H9 (cell line): ENCODE results near the gene GOLGA1. TPM values are rescaled to one million over a fixed set of nuclear protein-coding genes. Genes with fewer than 3 reads are reported as not detected.

Experiments
- DNase-seq: peaks from one replicate; pipeline ENCODE4 v3.0.0-alpha.2; 2017
- H2AFZ ChIP-seq: one replicate; pipeline ENCODE4 v1.6.1; 2013; ENCODE audit warnings: mild to moderate bottlenecking, low read length, control low read depth, moderate library complexity
- H2AK5ac ChIP-seq: 2 replicates; pipeline ENCODE4 v1.6.1; 2013; ENCODE audit warnings: low read length, control low read depth, mixed read lengths; ENCODE audit not compliant: insufficient read length
- H2BK120ac ChIP-seq: one replicate; pipeline ENCODE4 v1.6.1; 2013; ENCODE audit warnings: low read depth, mild to moderate bottlenecking, low read length, control low read depth, inconsistent platforms; ENCODE audit not compliant: poor library complexity, severe bottlenecking
- H2BK12ac ChIP-seq: 2 replicates; pipeline ENCODE4 v1.6.1; 2013; ENCODE audit warnings: low read length, control low read depth, mixed read lengths, low read depth; ENCODE audit not compliant: insufficient read length
- H2BK15ac ChIP-seq: 2 replicates; pipeline ENCODE4 v1.6.1; 2013; ENCODE audit warnings: low read depth, low read length, control low read depth
- H2BK20ac ChIP-seq: one replicate; pipeline ENCODE4 v1.6.1; 2013; ENCODE audit warnings: low read depth, mild to moderate bottlenecking, low read length, control low read depth, inconsistent platforms; ENCODE audit not compliant: poor library complexity, severe bottlenecking
- H2BK5ac ChIP-seq: 2 replicates; pipeline ENCODE4 v1.6.1; 2013; ENCODE audit warnings: low read length, control low read depth, mixed read lengths; ENCODE audit not compliant: insufficient read length
- H3K14ac ChIP-seq: 2 replicates; pipeline ENCODE4 v1.6.1; 2013; ENCODE audit warnings: low read length, control low read depth; ENCODE audit not compliant: insufficient read depth
- H3K18ac ChIP-seq: 2 replicates; pipeline ENCODE4 v1.6.1; 2013; ENCODE audit warnings: low read depth, mild to moderate bottlenecking, mixed read lengths, low read length, control low read depth; ENCODE audit not compliant: insufficient read length
- H3K23ac ChIP-seq: 2 replicates; pipeline ENCODE4 v1.6.1; 2013; ENCODE audit warnings: low read length, control low read depth, mixed read lengths, low read depth; ENCODE audit not compliant: insufficient read length
- H3K23me2 ChIP-seq: 2 replicates; pipeline ENCODE4 v1.6.1; 2013; ENCODE audit warnings: low read depth, mild to moderate bottlenecking, mixed read lengths, low read length, control low read depth; ENCODE audit not compliant: insufficient read length, poor library complexity, severe bottlenecking
- H3K27ac ChIP-seq: 2 replicates; pipeline ENCODE4 v1.5.1; 2013; ENCODE audit warnings: low read length, control low read depth, mixed read lengths, low read depth; ENCODE audit not compliant: insufficient read length
- H3K27me3 ChIP-seq: 2 replicates; pipeline ENCODE4 v1.6.1; 2013; ENCODE audit warnings: low read length, control low read depth, inconsistent platforms; ENCODE audit not compliant: insufficient read depth
- H3K4ac ChIP-seq: 2 replicates; pipeline ENCODE4 v1.6.1; 2013; ENCODE audit warnings: low read depth, mild to moderate bottlenecking, control low read depth, inconsistent platforms, low read length, moderate library complexity
- H3K4me1 ChIP-seq: 2 replicates; pipeline ENCODE4 v1.6.1; 2013; ENCODE audit warnings: low read length, control low read depth, inconsistent platforms; ENCODE audit not compliant: insufficient read depth
- H3K4me2 ChIP-seq: 2 replicates; pipeline ENCODE4 v1.6.1; 2013; ENCODE audit warnings: low read length, control low read depth, mixed read lengths; ENCODE audit not compliant: insufficient read length, insufficient read depth
- H3K56ac ChIP-seq: 2 replicates; pipeline ENCODE4 v1.6.1; 2013; ENCODE audit warnings: low read depth, mild to moderate bottlenecking, mixed read lengths, low read length, control low read depth; ENCODE audit not compliant: insufficient read length
- H3K79me1 ChIP-seq: 2 replicates; pipeline ENCODE4 v1.6.1; 2013; ENCODE audit warnings: low read depth, mild to moderate bottlenecking, moderate library complexity, low read length, control low read depth, inconsistent platforms; ENCODE audit not compliant: insufficient read depth, poor library complexity, severe bottlenecking
- H3K79me2 ChIP-seq: 2 replicates; pipeline ENCODE4 v1.6.1; 2013; ENCODE audit warnings: low read length, control low read depth, inconsistent platforms; ENCODE audit not compliant: insufficient read depth
- H3K9ac ChIP-seq: 2 replicates; pipeline ENCODE4 v1.6.1; 2013; ENCODE audit warnings: low read length, control low read depth, mixed read lengths; ENCODE audit not compliant: insufficient read length; ENCODE audit errors: extremely low read depth
- H3K9me3 ChIP-seq: one replicate; pipeline ENCODE4 v1.6.1; 2013; ENCODE audit warnings: low read depth, low read length, inconsistent platforms; ENCODE audit not compliant: control insufficient read depth
- H3T11ph ChIP-seq: one replicate; pipeline ENCODE4 v1.6.1; 2013; ENCODE audit warnings: mild to moderate bottlenecking, low read length, control low read depth, inconsistent platforms
- H4K20me1 ChIP-seq: one replicate; pipeline ENCODE4 v1.6.1; 2013; ENCODE audit not compliant: control insufficient read depth, insufficient read length, insufficient read depth
- H4K5ac ChIP-seq: 2 replicates; pipeline ENCODE4 v1.6.1; 2013; ENCODE audit warnings: low read depth, mild to moderate bottlenecking, mixed read lengths, low read length, control low read depth; ENCODE audit not compliant: insufficient read length
- H4K8ac ChIP-seq: replicated peaks from 2 replicates; pipeline ENCODE4 v1.6.1; 2013; ENCODE audit warnings: low read length, control low read depth, mixed read lengths, low read depth; ENCODE audit not compliant: insufficient read length
- H4K91ac ChIP-seq: 2 replicates; pipeline ENCODE4 v1.6.1; 2013; ENCODE audit warnings: low read depth, mild to moderate bottlenecking, moderate library complexity, mixed read lengths, low read length, control low read depth; ENCODE audit not compliant: insufficient read length
- H3K27ac Mint-ChIP-seq, 3 experiments: 2 replicates in 2 of 3; 3 replicates in 1 of 3; pipeline ENCODE4 v1.8.0; 2020 to 2021; ENCODE audit warnings: mixed read lengths in 3 of 3, mild to moderate bottlenecking in 1 of 3, moderate library complexity in 1 of 3
- H3K27me3 Mint-ChIP-seq: 2 replicates; pipeline ENCODE4 v1.8.0; 2021; ENCODE audit warnings: low read depth, mild to moderate bottlenecking, moderate library complexity, mixed read lengths
- H3K36me3 Mint-ChIP-seq, 3 experiments: 2 replicates in 2 of 3; 3 replicates in 1 of 3; pipeline ENCODE4 v1.8.0; 2020 to 2021; ENCODE audit warnings: low read depth in 3 of 3, mixed read lengths in 3 of 3; ENCODE audit not compliant: insufficient read depth in 1 of 3
- H3K4me1 Mint-ChIP-seq, 2 experiments: 2 replicates each; pipeline ENCODE4 v1.8.0; 2020; ENCODE audit warnings: mixed read lengths in 2 of 2
- H3K4me3 Mint-ChIP-seq, 2 experiments: 2 replicates in 1 of 2; 3 replicates in 1 of 2; pipeline ENCODE4 v1.8.0; 2020 to 2021; ENCODE audit warnings: mild to moderate bottlenecking in 2 of 2, mixed read lengths in 2 of 2, moderate library complexity in 1 of 2
- H3K9me3 Mint-ChIP-seq, 2 experiments: 2 replicates in 1 of 2; 3 replicates in 1 of 2; pipeline ENCODE4 v1.8.0; 2020; ENCODE audit warnings: mild to moderate bottlenecking in 2 of 2, mixed read lengths in 2 of 2, moderate library complexity in 1 of 2
- CTCF ChIP-seq: fragments of 200-600 bp; sonication (generic); conservative IDR thresholded peaks from 3 replicates; pipeline ENCODE4 v1.8.0; 2021; ENCODE audit warnings: antibody characterized with exemption, mild to moderate bottlenecking
- whole genome bisulfite sequencing: extraction: QIAGEN DNeasy Blood & Tissue Kit; methylation state at CpG from one replicate; pipeline ENCODE4 v1.1.7; 2013; ENCODE audit warnings: missing lambda C conversion rate, low lambda C conversion rate, mixed read lengths; ENCODE audit not compliant: insufficient read length; ENCODE audit errors: extremely low coverage; 5-methylcytosine and 5-hydroxymethylcytosine counted together
- total RNA-seq: library from RNA; stranded (reverse); gene quantifications from 2 replicates; pipeline ENCODE4 v1.2.1, GENCODE V29; 2021

GOLGA1 gene
- total RNA-seq, 1 experiment from 2014 or later = 7.6 TPM

- H3K4ac ChIP-seq = no peak overlapping the region
- Mint-ChIP-seq H3K4me3 (peak overlapping the region in 1 of 2 experiments; percentile 81; a peak in 1 of 5 replicates), H3K27ac (no peak overlapping the region; a peak in 1 of 7 replicates), H3K4me1 (peaks cover 7 to 15% of the 10 kb centered on the region in 2 experiments), H3K9me3 (no peaks in the 10 kb centered on the region), H3K36me3 (peaks cover 20 to 26% (median 21%) of the 10 kb centered on the region in 3 experiments; a peak in 6 of 7 replicates), H3K27me3 (no peaks in the 10 kb centered on the region; the same call in 1 of the 2 replicates)
- no peak overlapping the region for H2BK20ac ChIP-seq
- no peaks in the 10 kb centered on the region for H3K27me3 ChIP-seq
- H4K91ac ChIP-seq = no peak overlapping the region
- no peaks in the 10 kb centered on the region for H3K9me3 ChIP-seq
- no peaks in the 10 kb centered on the region for H3K79me2 ChIP-seq
- no peak overlapping the region for H3K18ac ChIP-seq
- H2BK120ac ChIP-seq = no peak overlapping the region
- no peak overlapping the region for H3K56ac ChIP-seq
- no peak overlapping the region for H4K8ac ChIP-seq
- no peak overlapping the region for H2AK5ac ChIP-seq
- DNase-seq = no peak
- no peak for TF ChIP-seq CTCF
- no peak overlapping the region for H2BK12ac ChIP-seq
- no peak overlapping the region for H3K4me2 ChIP-seq
- WGBS = no CpG with 5 or more reads among the region's 8 CpGs
- H3K23ac ChIP-seq = no peak overlapping the region
- H3K79me1 ChIP-seq = no peaks in the 10 kb centered on the region
- H3T11ph ChIP-seq = no peak overlapping the region
- H3K9ac ChIP-seq = no peak overlapping the region
- no peak overlapping the region for H2BK15ac ChIP-seq
- no peak overlapping the region for H3K27ac ChIP-seq
- no peak overlapping the region for H2AFZ ChIP-seq
- H3K4me1 ChIP-seq = peaks cover 3% of the 10 kb centered on the region; the same call in 1 of the 2 replicates
- no peak overlapping the region for H3K14ac ChIP-seq
- H3K23me2 ChIP-seq = peaks cover 3% of the 10 kb centered on the region
- no peak overlapping the region for H2BK5ac ChIP-seq
- H4K20me1 ChIP-seq = no peaks in the 10 kb centered on the region
- no peak overlapping the region for H4K5ac ChIP-seq
These were observed 86.7 kb downstream of the GOLGA1 start for GRCh38 chr9:124854161-124854560.
